COLO668 (cell line): ENCODE measurements around the gene ALDH1B1.
"Not testable (repeated sequence)": the region's sequence is repeated elsewhere in the genome, so short reads cannot be mapped to it uniquely, and the experiment has no call there.

Source experiments
- DNase-seq: peaks from one replicate; lab custom pipeline; 2025; ENCODE audit not compliant: unreplicated experiment; lab: John Stamatoyannopoulos, UW

The ALDH1B1 gene

GRCh38 chr9:38360839-38361472, 31.5 kb upstream of the ALDH1B1 start:
- DNase-seq: no peak

DNA sequence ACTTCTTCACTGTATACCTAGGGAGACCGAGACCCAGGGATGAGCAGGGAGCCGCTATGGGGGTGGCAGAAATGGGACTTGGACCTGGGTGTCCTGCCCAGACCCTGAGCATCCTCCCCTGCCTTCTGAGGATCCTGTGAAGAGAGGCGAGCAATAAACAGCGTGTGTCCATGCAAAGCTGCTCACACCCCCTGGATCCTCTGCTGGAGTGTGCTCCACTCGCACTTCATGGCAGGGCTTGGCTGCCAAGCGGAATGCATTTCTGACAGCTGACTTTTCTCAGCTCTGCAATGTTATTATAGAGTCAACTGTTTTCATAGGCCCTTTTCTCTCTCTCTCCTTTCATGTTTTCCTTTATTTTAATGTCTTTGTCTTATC, 31.0 kb upstream of the ALDH1B1 start:
- DNase-seq: no peak

DNA sequence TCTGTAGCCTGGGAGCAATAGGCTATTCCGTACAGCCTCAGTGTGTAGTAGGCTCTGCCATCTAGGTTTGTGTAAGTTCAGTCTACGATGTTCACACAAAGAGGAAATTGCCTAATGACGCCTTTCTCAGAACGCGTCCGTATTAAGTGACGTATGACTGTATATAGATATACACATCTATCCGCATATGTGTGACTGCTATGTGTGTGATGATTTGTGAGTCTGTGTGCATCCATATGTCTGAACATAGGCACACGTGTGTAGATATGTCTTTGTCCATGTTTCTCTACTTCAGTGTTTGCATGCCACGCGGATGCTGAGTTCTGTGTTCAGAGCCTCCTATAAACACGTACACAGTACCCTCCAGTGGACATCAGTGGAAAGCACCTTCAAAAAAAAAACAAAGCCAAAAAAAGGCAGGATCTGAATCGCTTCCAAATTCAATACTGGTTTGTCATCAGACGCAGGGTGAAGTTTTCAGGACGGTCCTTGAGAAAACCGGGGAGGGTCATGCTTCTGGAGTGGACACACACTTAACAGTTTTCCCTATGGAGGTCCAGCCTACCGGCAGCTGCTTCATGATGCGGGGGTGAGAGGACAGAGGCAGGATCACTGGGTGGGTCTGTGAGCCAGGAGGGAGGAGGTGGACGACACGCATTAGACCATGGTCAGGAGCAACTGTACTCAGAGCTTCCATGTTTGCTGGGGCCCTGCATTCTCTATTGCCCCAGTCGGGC, 29.5 kb upstream of the ALDH1B1 start:
- peak; percentile 51 for DNase-seq

DNA sequence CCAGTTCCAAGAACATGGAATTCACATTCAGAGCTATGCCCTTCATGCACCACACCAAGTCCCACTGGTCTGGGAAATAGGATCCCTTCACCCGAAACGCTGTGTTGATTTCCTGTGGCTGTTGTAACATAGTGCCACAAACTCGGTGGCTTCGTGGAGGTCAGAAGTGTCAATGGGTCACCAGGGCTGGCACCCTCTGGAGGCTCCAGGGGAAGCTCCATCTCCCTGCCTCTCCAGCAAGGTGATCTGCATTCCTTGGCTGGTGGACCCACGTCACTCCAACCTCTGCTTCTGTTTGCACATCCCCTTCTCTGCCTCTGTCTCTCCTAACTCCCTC, 28.9 kb upstream of the ALDH1B1 start:
- DNase-seq: no peak

DNA sequence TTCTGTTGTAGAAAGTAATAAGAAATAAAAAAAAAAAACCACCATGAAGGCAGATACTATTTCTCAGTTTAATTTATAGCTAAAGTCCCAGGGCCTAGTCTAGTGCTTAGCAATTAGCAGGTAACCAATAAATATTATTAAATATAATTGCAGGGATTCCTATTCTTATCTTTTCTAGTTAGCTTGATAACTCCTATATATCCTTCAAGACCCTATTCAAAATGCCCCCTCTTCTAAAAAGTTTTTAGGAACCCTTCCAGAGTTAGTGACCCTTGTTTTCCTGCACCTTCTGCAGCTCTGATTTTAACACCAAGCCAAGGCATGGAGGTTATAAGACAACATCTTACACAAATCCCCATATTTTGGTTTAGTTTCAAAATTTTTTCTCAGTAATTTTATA, 24.6 kb upstream of the ALDH1B1 start:
- no peak for DNase-seq

DNA sequence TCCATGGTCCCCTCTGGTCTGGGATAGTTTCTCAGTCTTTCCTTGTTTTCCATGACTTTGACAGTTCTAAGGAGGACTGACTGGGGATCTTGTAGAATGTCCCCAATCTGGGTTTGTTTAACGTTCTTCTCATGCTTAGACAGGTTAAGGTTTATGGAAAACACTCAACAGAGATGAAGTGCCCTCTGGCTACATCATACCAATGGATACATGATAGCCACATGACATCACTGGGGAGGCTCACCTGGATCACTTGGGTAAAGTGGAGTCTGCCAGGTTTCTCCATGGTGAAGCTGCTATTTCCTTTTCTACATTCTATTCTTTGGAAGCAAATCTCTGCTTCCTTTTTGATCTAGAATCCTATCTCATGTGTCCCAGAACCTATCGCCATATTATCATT, 23.8 kb upstream of the ALDH1B1 start:
- DNase-seq: peak; percentile 17

DNA sequence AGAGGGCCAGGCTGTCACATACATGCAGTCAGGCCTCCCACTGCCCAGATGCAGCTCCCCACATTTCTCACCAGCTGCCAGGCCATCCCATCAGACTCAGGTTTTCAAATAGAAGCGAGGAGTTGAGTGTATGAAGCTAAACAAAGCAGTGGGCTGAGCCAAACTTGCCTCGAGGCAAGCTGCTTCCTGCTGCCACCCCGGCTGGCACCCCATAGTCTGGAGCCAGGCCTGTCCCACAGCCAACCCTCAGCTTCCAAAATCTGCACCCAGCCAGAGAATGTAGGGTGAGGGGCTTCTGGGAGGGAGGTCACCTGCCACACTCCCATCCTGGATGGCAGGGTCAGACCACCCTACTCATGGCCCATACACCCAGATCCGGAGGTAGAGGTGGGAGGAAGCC, 22.3 kb upstream of the ALDH1B1 start:
- no peak for DNase-seq

DNA sequence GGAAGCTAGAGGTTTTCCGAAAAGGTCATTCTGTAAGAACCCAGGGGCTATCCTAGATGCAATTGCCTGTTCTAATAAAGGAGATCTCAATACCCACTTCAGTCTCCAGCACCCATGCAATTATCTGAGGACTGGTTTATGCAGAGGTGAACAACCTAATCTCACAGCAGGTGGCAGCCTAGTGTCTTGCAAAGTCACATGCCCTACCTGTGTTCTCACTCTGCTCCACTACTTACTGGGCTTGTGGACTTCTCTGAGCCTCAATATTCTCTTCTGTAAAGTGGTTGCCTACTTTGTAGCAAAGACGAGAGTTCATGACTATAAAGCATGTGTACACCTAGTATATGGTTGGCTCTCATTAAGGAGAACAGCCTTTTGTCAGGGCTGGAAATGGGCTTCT, 21.0 kb upstream of the ALDH1B1 start:
- peak; percentile 63 for DNase-seq

GRCh38 chr9:38372762-38373619, 19.5 kb upstream of the ALDH1B1 start:
- no peak for DNase-seq

- DNase-seq: no peak
Measured at GRCh38 chr9:38373679-38374078, 18.8 kb upstream of the ALDH1B1 start.

- DNase-seq: no peak
Measured at GRCh38 chr9:38374847-38375571, 17.5 kb upstream of the ALDH1B1 start.

DNA sequence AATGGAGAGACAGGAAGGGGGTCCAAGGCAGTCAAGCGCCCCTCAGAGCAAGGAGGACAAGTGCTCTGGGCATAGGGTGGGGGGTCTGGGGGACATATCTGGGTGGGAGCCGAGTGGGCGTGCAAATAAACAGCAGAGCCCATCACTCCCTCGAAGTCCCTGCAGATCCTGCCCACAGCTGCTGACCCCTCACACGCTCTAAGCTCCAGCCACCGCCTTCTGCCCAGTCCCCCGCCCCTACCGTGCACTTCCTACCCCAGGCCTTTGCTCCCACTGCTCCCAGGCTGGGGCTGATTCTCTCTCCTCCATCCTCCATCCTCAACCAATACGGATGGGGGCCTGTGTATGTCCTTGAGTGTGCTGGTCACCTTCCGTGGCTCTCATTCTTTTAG, 16.9 kb upstream of the ALDH1B1 start:
- DNase-seq: no peak

DNA sequence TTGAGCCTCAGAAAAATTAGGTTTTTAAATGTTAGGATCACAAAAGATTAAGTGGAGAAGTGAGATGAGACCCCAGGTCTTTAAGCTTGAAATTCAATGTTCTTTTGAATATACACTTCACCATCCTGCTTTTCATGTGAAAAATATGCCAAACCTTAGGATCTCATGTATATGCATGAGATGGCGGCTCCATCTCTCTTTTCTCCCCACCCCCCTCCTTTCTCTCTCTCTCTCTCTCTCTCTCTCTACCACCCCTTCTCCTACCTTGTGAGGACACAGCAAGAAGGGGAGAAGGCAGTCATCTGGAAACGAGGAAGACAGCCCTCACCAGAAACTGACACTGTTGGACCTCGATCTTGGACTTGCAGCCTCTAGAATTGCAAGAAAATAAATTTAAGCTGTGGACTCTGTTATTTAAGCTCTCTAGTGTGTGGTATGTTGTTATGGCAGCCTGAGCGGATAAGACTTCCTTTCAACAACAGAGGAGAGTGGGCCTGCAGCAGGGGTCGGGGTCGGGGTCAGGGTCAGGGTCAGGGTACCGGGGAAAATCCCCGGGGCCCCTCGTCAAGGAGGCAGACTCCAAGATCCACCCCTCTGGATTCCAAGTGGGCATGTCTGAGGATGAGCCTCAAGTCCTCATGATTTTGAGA, 16.4 kb upstream of the ALDH1B1 start:
- DNase-seq: no peak

DNA sequence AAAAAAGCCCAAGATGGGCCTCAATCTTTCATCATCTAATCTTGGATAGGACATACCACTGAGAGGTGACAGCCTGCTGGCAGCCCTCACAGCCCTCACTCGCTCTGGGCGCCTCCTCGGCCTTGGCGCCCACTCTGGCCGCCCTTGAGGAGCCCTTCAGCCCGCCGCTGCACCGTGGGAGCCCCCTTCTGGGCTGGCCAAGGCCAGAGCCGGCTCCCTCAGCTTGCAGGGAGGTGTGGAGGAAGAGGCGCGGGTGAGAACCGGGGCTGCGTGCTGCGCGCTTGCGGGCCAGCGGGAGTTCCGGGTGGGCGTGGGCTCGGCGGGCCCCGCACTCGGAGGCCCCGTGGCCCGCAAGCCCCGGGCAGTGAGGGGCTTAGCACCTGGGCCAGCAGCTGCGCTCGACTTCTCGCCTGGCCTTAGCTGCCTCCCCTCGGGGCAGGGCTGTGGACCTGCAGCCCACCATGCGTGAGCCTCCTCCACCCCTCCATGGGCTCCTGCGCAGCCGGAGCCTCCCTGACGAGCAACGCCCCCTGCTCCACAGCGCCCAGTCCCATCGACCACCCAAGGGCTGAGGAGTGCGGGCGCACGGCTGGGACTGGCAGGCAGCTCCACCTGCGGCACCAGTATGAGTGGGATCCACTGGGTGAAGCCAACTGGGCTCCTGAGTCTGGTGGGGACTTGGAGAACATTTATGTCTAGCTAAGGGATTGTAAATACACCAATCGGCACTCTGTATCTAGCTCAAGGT, 15.0 kb upstream of the ALDH1B1 start:
- not testable (repeated sequence) for DNase-seq

GRCh38 chr9:38380230-38380871, 12.2 kb upstream of the ALDH1B1 start:
- DNase-seq: peak; percentile 28

DNA sequence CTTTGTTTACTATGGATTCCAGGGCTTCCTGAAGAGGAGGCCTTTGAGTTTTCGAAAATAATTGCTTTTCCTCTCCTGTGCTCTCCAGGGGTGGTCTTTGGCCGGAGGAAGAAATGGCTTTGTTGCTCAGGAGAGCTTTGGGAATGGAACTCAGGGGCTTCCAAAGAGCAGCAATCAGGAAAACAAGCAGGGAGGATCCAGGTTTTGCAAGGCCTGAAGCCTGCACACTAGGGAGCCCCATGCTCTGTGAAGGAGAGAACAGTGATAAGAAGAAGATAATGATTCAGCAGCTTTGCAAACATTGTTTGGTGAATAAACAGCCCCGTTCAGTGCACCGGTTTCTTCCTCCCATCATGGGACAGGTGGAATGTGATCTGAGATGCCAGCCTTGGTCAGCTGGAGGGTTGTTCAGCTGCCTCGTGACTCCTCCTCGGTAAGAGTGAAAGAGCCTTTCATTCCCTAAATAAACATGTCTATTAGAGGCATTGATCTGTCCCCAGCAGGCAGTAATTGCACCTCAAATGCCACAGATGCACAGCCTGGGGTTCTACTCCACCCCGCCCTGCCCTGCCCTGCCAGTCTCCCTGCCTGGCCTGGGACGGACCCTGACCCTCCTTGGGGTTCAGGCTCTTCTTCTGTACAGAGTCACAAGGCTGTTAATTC, 11.5 kb upstream of the ALDH1B1 start:
- peak; percentile 70 for DNase-seq

GRCh38 chr9:38382141-38382540, 10.4 kb upstream of the ALDH1B1 start:
- DNase-seq: no peak

GRCh38 chr9:38384990-38385848, 7.3 kb upstream of the ALDH1B1 start:
- no peak for DNase-seq
